Measurements from ENCODE around the gene COPE. TPM values are rescaled to one million over a fixed set of nuclear protein-coding genes. Genes with fewer than 3 reads are reported as not detected.

The COPE gene
- total RNA-seq, 1 experiment from 2014 or later, result 207 TPM

DNA sequence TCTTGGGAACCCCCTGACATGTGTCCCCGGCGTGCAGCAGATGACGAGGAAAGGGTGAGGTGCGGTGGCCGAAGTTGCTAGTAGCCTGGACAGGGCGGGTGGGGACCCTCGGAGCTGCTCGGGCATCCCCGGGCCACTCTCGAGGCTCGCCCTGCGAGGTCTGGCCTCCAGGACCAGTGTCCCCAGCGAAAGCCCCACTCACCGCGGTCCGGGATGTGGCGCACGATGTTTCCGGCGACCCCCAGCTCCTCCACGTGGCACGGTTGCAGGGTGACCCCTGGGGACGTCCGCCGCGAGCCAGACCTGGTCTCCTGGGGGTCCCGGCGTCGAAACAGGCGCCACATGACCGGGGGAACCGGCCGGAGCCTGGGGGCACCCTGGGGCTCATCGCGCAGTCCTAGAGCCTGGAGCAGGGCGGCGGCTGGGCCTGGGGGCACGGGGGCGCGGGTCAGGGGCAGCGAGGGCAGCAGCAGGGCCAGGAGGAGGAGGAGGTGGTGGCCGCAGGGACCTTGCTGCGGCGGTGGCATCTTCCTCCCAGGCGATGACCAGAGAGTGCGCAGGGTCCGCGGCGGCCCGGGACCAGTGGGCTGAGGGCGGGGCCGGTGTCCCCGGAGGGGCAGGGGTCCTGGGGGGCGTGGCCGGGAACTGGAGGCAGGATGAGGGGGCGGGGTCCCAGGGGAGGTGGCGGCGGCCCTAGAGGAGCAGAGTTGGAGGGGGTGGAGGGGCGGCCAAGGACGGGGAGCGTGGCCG lies 49.2 kb downstream of the COPE start:
- H3K4me1 ChIP-seq, result peaks cover 12% of the 10 kb centered on the region
- peaks cover 82% of the 10 kb centered on the region for H3K36me3 Mint-ChIP-seq (ENCODE audit: insufficient read depth, unreplicated experiment)
- intact Hi-C loops (cut with micrococcal nuclease; ENCODE audit: unreplicated experiment), result no loop called here
- ChIA-PET POLR2A (no interaction called here), CTCF (no interaction called here)
- H3K4me3 Mint-ChIP-seq (ENCODE audit: unreplicated experiment), result no peak overlapping the region
- no peaks in the 10 kb centered on the region for H3K9me3 ChIP-seq
- H3K36me3 ChIP-seq (ENCODE audit: control insufficient read depth, insufficient read depth, low read length), result peaks cover 5% of the 10 kb centered on the region
- no peaks in the 10 kb centered on the region for H3K27me3 ChIP-seq (replicated peaks; ENCODE audit: control insufficient read depth, insufficient read depth, low read length)
- peaks cover 9% of the 10 kb centered on the region for H3K9me3 Mint-ChIP-seq (ENCODE audit: unreplicated experiment)
- no peak for DNase-seq
- H3K27me3 Mint-ChIP-seq (ENCODE audit: insufficient read depth, unreplicated experiment), result no peaks in the 10 kb centered on the region
- peaks cover 13% of the 10 kb centered on the region for H3K4me1 Mint-ChIP-seq (ENCODE audit: low read depth, unreplicated experiment)
- no peak for TF ChIP-seq CTCF (IDR thresholded peaks at IDR 0.05; ENCODE audit: insufficient read depth in 1 of 2, low read depth in 1 of 2, low read length in 1 of 2, severe bottlenecking in 1 of 2, unreplicated experiment in 1 of 2)
- H3K4me3 ChIP-seq (ENCODE audit: low read depth, low read length), result no peak overlapping the region
- no peak overlapping the region for H3K27ac Mint-ChIP-seq (ENCODE audit: unreplicated experiment)
- no TSS peak for BruUV-seq (replicated peaks)

- no TSS peak for BruUV-seq (replicated peaks)
Measured at GRCh38 chr19:18869023-18869618, 50.1 kb downstream of the COPE start.

More at GRCh38 chr19:18869023-18869618, 50.1 kb downstream of the COPE start:
- ChIA-PET POLR2A (no interaction called here), CTCF (no interaction called here)
- H3K9me3 Mint-ChIP-seq (ENCODE audit: unreplicated experiment), result peaks cover 2% of the 10 kb centered on the region
- H3K4me3 ChIP-seq (ENCODE audit: low read depth, low read length), result no peak overlapping the region
- no peaks in the 10 kb centered on the region for H3K27me3 Mint-ChIP-seq (ENCODE audit: insufficient read depth, unreplicated experiment)
- no peaks in the 10 kb centered on the region for H3K27me3 ChIP-seq (replicated peaks; ENCODE audit: control insufficient read depth, insufficient read depth, low read length)
- H3K36me3 ChIP-seq (ENCODE audit: control insufficient read depth, insufficient read depth, low read length), result peaks cover 5% of the 10 kb centered on the region
- intact Hi-C loops (cut with micrococcal nuclease; ENCODE audit: unreplicated experiment), result no loop called here
- H3K36me3 Mint-ChIP-seq (ENCODE audit: insufficient read depth, unreplicated experiment), result peaks cover 82% of the 10 kb centered on the region
- no peak for DNase-seq
- no peak for TF ChIP-seq CTCF (IDR thresholded peaks at IDR 0.05; ENCODE audit: insufficient read depth in 1 of 2, low read depth in 1 of 2, low read length in 1 of 2, severe bottlenecking in 1 of 2, unreplicated experiment in 1 of 2)
- H3K9me3 ChIP-seq, result no peaks in the 10 kb centered on the region
- H3K4me1 Mint-ChIP-seq (ENCODE audit: low read depth, unreplicated experiment), result peaks cover 13% of the 10 kb centered on the region
- peaks cover 12% of the 10 kb centered on the region for H3K4me1 ChIP-seq
- no peak overlapping the region for H3K4me3 Mint-ChIP-seq (ENCODE audit: unreplicated experiment)
- no peak overlapping the region for H3K27ac Mint-ChIP-seq (ENCODE audit: unreplicated experiment)

Measured in Caco-2 (cell line).